AG04449 (cell line): Measurements from ENCODE around the gene BRD3OS.

Experiments used
- CTCF ChIA-PET: fragments of 350-600 bp; formaldehyde crosslinking; extraction: SDS; loops from one replicate; lab custom pipeline; 2021; ENCODE audit warnings: antibody characterized with exemption; lab: Yijun Ruan, JAX
- POLR2A ChIA-PET: fragments of 400-600, 350-600 bp; formaldehyde crosslinking; extraction: SDS; loops from one replicate; lab custom pipeline; 2020; ENCODE audit warnings: antibody characterized with exemption, inconsistent platforms; lab: Yijun Ruan, JAX
- DNase-seq: peaks from one replicate; pipeline ENCODE4 v3.0.0-alpha.2; 2010; ENCODE audit warnings: low read depth, low spot score
- H3K4me3 ChIP-seq: 2 replicates; pipeline ENCODE4 v1.5.1; 2011; ENCODE audit warnings: low read depth, mild to moderate bottlenecking, control low read depth, low read length
- CTCF ChIP-seq: IDR thresholded peaks from one replicate; pipeline ENCODE4 v1.5.1; 2011; ENCODE audit warnings: mild to moderate bottlenecking, moderate library complexity, low read length, control low read depth, inconsistent platforms; ENCODE audit not compliant: insufficient read depth; ENCODE audit errors: missing control alignments

BRD3OS gene

GRCh38 chr9:134024828-134025605, at the start of gene BRD3OS:
TSS of gene BRD3OS (plus strand) at chr9:134025481. CDS start at chr9:134026748, 1,267 bp downstream.
- POLR2A ChIA-PET: interaction anchor here (0.6 to 0.9 kb wide), 3 partner anchors 13 to 36 kb away, joined by 3 read pairs; no protein-coding TSS in a partner anchor
- peak within 1 kb of the TSS; percentile 90 for H3K4me3 ChIP-seq
- TF ChIP-seq CTCF: no peak
- CTCF ChIA-PET: interaction anchor here (0.8 to 4.2 kb wide), 5 partner anchors 16 to 242 kb away, joined by 3 to 22 read pairs (median 7); no protein-coding TSS in a partner anchor
- peak; percentile 97 for DNase-seq

- no peak for TF ChIP-seq CTCF
- CTCF ChIA-PET: interaction anchor here (0.7 kb wide), 2 partner anchors 13 to 193 kb away, joined by 3 read pairs; no protein-coding TSS in a partner anchor
- POLR2A ChIA-PET: no interaction called here
- H3K4me3 ChIP-seq: no peak overlapping the region
- DNase-seq: no peak
Observed at GRCh38 chr9:133975511-133975910, 49.8 kb upstream of the BRD3OS start.

GRCh38 chr9:133976191-133976861, 49.0 kb upstream of the BRD3OS start:
- ChIA-PET CTCF (interaction anchor here (0.7 to 1.7 kb wide), 3 partner anchors 12 to 194 kb away, joined by 3 to 9 read pairs (median 3); no protein-coding TSS in a partner anchor), POLR2A (no interaction called here)
- DNase-seq: no peak
- no peak for TF ChIP-seq CTCF
- H3K4me3 ChIP-seq: no peak overlapping the region

- DNase-seq: no peak
- no peak for TF ChIP-seq CTCF
- CTCF ChIA-PET: interaction anchor here (1.2 to 1.7 kb wide), 2 partner anchors 17 to 195 kb away, joined by 3 to 9 read pairs; no protein-coding TSS in a partner anchor
- no peak overlapping the region for H3K4me3 ChIP-seq
- POLR2A ChIA-PET: no interaction called here
Observed at GRCh38 chr9:133976887-133977286, 48.4 kb upstream of the BRD3OS start.

- no peak overlapping the region for H3K4me3 ChIP-seq
- CTCF ChIA-PET: interaction anchor here (1.1 to 1.7 kb wide), 2 partner anchors 16 to 184 kb away, joined by 3 to 9 read pairs; no protein-coding TSS in a partner anchor
- POLR2A ChIA-PET: no interaction called here
- no peak for DNase-seq
- no peak for TF ChIP-seq CTCF
Observed at GRCh38 chr9:133977421-133978201, 47.7 kb upstream of the BRD3OS start.
